SK-N-SH treated with all-trans-retinoic acid at 6 μM for 48 hours (cell line): Measurements from ENCODE around the gene WDR20.
"Not testable (repeated sequence)": the region's sequence is repeated elsewhere in the genome, so short reads cannot be mapped to it uniquely, and the experiment has no call there.

Source experiments
- ATAC-seq: fragments of 200-7000 bp; cut with Tn5 transposase; 3 replicates; pipeline ENCODE4 v1.9.1; 2020; ENCODE audit warnings: mild to moderate bottlenecking, moderate library complexity
- ARNTL ChIP-seq: fragments of 450-650 bp; formaldehyde crosslinking; IDR thresholded peaks from 2 replicates; pipeline ENCODE4 v1.5.0; 2020; ENCODE audit warnings: low read depth, mild to moderate bottlenecking, moderate library complexity, borderline replicate concordance
- BACH2 ChIP-seq: fragments of 250-450 bp; sonication (Bioruptor Pico); IDR thresholded peaks from 2 replicates; pipeline ENCODE4 v1.9.0; 2021; ENCODE audit warnings: mild to moderate bottlenecking, borderline replicate concordance
- CSDC2 ChIP-seq: fragments of 250-450 bp; sonication (Bioruptor Pico); IDR thresholded peaks from 2 replicates; pipeline ENCODE4 v1.5.0; 2020; ENCODE audit warnings: mild to moderate bottlenecking, moderate library complexity
- ESRRG ChIP-seq: fragments of 250-450 bp; sonication (Bioruptor Pico); IDR thresholded peaks from 2 replicates; pipeline ENCODE4 v1.6.1; 2021; ENCODE audit warnings: mild to moderate bottlenecking
- GLIS3 ChIP-seq: fragments of 250-450 bp; sonication (Bioruptor Pico); IDR thresholded peaks from 2 replicates; pipeline ENCODE4 v1.5.0; 2020; ENCODE audit warnings: mild to moderate bottlenecking, moderate library complexity
- ISL1 ChIP-seq: fragments of 250-450 bp; sonication (Bioruptor Pico); IDR thresholded peaks from 2 replicates; pipeline ENCODE4 v2.1.2; 2022; ENCODE audit warnings: mild to moderate bottlenecking, moderate library complexity
- OSR1 ChIP-seq: fragments of 250-450 bp; sonication (Bioruptor Pico); IDR thresholded peaks from 2 replicates; pipeline ENCODE4 v1.8.0; 2022; ENCODE audit warnings: moderate library complexity, mild to moderate bottlenecking, inconsistent platforms
- RARB ChIP-seq: fragments of 250-450 bp; sonication (Bioruptor Pico); IDR thresholded peaks from 2 replicates; pipeline ENCODE4 v1.8.0; 2021; ENCODE audit warnings: mild to moderate bottlenecking, moderate library complexity
- SNAI2 ChIP-seq: fragments of 250-450 bp; sonication (Bioruptor Pico); IDR thresholded peaks from 2 replicates; pipeline ENCODE4 v1.5.0; 2020; ENCODE audit warnings: mild to moderate bottlenecking, moderate library complexity
- TCF4 ChIP-seq: fragments of 250-450 bp; sonication (Bioruptor Pico); IDR thresholded peaks from 2 replicates; pipeline ENCODE4 v1.8.0; 2021; ENCODE audit warnings: mild to moderate bottlenecking, moderate library complexity, borderline replicate concordance
- TOX ChIP-seq: fragments of 250-450 bp; sonication (Bioruptor Pico); IDR thresholded peaks from 2 replicates; pipeline ENCODE4 v1.8.0; 2021; ENCODE audit warnings: mild to moderate bottlenecking, moderate library complexity, borderline replicate concordance
- ZC3H10 ChIP-seq: fragments of 250-450 bp; sonication (Bioruptor Pico); IDR thresholded peaks from 2 replicates; pipeline ENCODE4 v1.5.1; 2021; ENCODE audit warnings: mild to moderate bottlenecking, moderate library complexity
- ZFP3 ChIP-seq: fragments of 250-450 bp; sonication (Bioruptor Pico); IDR thresholded peaks from 2 replicates; pipeline ENCODE4 v1.5.0; 2020; ENCODE audit warnings: mild to moderate bottlenecking, moderate library complexity
- ZFP30 ChIP-seq: fragments of 450-650 bp; formaldehyde crosslinking; IDR thresholded peaks from 2 replicates; pipeline ENCODE4 v1.5.0; 2022; ENCODE audit warnings: mild to moderate bottlenecking, moderate library complexity
- ZNF565 ChIP-seq: fragments of 450-650 bp; formaldehyde crosslinking; conservative IDR thresholded peaks from 2 replicates; pipeline ENCODE4 v1.5.0; 2020; ENCODE audit warnings: low read depth, mild to moderate bottlenecking, moderate library complexity
- ZNF70 ChIP-seq: fragments of 450-650 bp; formaldehyde crosslinking; IDR thresholded peaks from 2 replicates; pipeline ENCODE4 v1.5.0; 2020; ENCODE audit warnings: mild to moderate bottlenecking, moderate library complexity
- ZNF8 ChIP-seq: fragments of 450-650 bp; formaldehyde crosslinking; IDR thresholded peaks from 2 replicates; pipeline ENCODE4 v1.5.0; 2020; ENCODE audit warnings: mild to moderate bottlenecking, moderate library complexity
- TF ChIP-seq, protein P1 (sequence below): fragments of 250-450 bp; sonication (Bioruptor Pico); IDR thresholded peaks from 2 replicates; pipeline ENCODE4 v1.8.0; 2021; ENCODE audit warnings: low read depth, mild to moderate bottlenecking, moderate library complexity, borderline replicate concordance
- TF ChIP-seq, protein P2 (sequence below): fragments of 250-450 bp; sonication (Bioruptor Pico); IDR thresholded peaks from 2 replicates; pipeline ENCODE4 v1.8.0; 2020; ENCODE audit warnings: mild to moderate bottlenecking, moderate library complexity, borderline replicate concordance
- TF ChIP-seq, protein P3 (sequence below): fragments of 250-450 bp; sonication (Bioruptor Pico); IDR thresholded peaks from 2 replicates; pipeline ENCODE4 v1.5.1; 2020; ENCODE audit warnings: low read depth, mild to moderate bottlenecking, moderate library complexity
- TF ChIP-seq, protein P4 (sequence below): fragments of 250-450 bp; sonication (Bioruptor Pico); IDR thresholded peaks from 2 replicates; pipeline ENCODE4 v1.5.0; 2020; ENCODE audit warnings: mild to moderate bottlenecking, moderate library complexity

The WDR20 gene

DNA sequence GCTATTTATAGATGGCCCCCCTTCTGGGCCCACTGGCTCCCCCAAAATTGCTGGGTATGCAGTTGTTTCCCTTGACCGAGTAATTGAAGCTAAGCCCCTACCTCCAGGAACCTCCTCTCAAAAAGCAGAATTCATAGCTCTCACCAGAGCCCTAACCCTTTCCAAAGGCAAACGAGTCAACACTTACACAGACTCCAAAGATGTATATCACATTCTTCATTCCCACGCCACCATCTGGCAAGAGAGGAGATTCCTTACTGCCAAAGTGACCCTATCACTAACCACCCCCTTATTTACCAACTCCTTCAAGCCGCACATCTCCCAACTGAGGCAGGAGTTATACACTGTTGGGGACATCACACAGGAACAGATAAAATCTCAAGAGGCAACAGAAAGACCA, 98.4 kb downstream of the WDR20 start (continued):
- TF ChIP-seq ESRRG (CRISPR knock-in tag) (no peak), SNAI2 (CRISPR knock-in tag) (no peak), ZNF70 (CRISPR knock-in tag) (no peak), TCF4 (CRISPR knock-in tag) (no peak)

DNA sequence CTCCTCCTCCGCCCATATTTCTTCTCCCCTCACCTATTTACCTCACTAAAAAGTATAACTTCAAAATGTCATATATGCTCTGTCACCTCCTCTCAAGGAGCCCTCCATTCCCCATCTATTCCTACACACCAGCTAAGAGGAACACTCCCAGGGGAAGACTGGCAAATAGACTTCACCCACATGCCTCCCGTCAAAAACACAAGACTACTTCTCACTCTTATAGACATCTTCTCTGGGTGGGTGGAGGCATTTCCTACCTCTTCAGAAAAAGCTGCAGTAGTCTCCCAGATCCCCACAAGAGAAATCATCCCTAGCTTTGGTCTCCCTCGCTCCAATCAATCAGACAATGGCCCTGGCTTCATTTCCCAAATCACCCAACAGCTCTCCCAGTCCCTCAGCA, 99.1 kb downstream of the WDR20 start:
- ATAC-seq = no peak

DNA sequence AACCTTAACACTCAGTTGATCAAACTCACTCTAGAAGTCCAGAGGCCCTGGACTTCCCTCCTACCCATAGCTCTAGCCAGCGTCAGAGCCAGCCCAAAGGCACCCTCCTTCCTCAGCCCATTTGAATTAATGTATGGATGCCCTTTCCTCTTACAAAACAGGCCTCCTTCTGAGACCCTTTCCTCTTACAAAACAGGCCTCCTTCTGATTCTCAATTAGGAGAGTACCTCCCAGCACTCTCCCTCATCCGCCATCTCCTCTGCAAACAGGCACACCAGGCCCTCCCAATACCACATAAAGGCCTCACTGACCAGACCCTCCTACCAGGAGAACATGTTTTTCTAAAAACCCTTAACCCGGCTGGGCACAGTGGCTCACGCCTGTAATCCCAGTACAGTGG, 99.5 kb downstream of the WDR20 start:
- no peak for ATAC-seq
- no peak for TF ChIP-seq TCF4 (CRISPR knock-in tag)
- TF ChIP-seq ZNF8 (CRISPR knock-in tag) = no peak
- no peak for TF ChIP-seq ZFP30 (CRISPR knock-in tag)
- TF ChIP-seq TOX = no peak
- no peak for TF ChIP-seq SNAI2 (CRISPR knock-in tag)
- TF ChIP-seq ZFP3 (CRISPR knock-in tag) = no peak
- no peak for TF ChIP-seq ARNTL (CRISPR knock-in tag)
- TF ChIP-seq GLIS3 (CRISPR knock-in tag) = no peak

More for the DNA sequence above, 99.1 kb downstream of the WDR20 start:
- TF ChIP-seq ZFP3 (CRISPR knock-in tag) (no peak), ZNF70 (CRISPR knock-in tag) (no peak), ARNTL (CRISPR knock-in tag) (no peak), ZNF8 (CRISPR knock-in tag) (no peak), ZFP30 (CRISPR knock-in tag) (no peak), GLIS3 (CRISPR knock-in tag) (no peak), ESRRG (CRISPR knock-in tag) (no peak), OSR1 (CRISPR knock-in tag) (no peak), CSDC2 (no peak), ISL1 (CRISPR knock-in tag) (no peak)
- TF ChIP-seq, protein P1, sequence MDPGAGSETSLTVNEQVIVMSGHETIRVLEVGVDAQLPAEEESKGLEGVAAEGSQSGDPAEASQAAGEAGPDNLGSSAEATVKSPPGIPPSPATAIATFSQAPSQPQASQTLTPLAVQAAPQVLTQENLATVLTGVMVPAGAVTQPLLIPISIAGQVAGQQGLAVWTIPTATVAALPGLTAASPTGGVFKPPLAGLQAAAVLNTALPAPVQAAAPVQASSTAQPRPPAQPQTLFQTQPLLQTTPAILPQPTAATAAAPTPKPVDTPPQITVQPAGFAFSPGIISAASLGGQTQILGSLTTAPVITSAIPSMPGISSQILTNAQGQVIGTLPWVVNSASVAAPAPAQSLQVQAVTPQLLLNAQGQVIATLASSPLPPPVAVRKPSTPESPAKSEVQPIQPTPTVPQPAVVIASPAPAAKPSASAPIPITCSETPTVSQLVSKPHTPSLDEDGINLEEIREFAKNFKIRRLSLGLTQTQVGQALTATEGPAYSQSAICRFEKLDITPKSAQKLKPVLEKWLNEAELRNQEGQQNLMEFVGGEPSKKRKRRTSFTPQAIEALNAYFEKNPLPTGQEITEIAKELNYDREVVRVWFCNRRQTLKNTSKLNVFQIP = no peak
- TF ChIP-seq, protein P2, sequence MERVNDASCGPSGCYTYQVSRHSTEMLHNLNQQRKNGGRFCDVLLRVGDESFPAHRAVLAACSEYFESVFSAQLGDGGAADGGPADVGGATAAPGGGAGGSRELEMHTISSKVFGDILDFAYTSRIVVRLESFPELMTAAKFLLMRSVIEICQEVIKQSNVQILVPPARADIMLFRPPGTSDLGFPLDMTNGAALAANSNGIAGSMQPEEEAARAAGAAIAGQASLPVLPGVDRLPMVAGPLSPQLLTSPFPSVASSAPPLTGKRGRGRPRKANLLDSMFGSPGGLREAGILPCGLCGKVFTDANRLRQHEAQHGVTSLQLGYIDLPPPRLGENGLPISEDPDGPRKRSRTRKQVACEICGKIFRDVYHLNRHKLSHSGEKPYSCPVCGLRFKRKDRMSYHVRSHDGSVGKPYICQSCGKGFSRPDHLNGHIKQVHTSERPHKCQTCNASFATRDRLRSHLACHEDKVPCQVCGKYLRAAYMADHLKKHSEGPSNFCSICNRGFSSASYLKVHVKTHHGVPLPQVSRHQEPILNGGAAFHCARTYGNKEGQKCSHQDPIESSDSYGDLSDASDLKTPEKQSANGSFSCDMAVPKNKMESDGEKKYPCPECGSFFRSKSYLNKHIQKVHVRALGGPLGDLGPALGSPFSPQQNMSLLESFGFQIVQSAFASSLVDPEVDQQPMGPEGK = no peak
- TF ChIP-seq, protein P3, sequence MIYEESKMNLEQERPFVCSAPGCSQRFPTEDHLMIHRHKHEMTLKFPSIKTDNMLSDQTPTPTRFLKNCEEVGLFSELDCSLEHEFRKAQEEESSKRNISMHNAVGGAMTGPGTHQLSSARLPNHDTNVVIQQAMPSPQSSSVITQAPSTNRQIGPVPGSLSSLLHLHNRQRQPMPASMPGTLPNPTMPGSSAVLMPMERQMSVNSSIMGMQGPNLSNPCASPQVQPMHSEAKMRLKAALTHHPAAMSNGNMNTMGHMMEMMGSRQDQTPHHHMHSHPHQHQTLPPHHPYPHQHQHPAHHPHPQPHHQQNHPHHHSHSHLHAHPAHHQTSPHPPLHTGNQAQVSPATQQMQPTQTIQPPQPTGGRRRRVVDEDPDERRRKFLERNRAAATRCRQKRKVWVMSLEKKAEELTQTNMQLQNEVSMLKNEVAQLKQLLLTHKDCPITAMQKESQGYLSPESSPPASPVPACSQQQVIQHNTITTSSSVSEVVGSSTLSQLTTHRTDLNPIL (CRISPR knock-in tag) = no peak

DNA sequence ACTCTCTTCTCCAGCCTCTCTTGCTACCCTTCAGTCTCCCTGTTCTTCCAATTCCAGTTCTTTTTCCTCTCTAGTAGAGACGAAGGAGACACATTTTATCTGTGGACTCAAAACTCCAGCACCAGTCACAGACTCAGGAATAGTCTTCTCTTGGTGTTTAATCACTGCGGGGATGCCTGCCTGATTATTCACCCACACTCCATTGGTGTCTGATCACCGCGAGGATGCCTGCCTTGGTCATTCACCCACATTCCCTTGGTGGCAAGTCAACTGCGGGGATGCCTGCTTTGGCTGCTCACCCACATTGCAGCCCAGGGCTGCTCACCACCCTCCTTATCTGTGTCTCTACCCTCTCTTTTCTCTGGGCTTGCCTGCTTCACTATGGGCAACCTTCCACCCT, 100.8 kb downstream of the WDR20 start:
- ATAC-seq = not testable (repeated sequence)

DNA sequence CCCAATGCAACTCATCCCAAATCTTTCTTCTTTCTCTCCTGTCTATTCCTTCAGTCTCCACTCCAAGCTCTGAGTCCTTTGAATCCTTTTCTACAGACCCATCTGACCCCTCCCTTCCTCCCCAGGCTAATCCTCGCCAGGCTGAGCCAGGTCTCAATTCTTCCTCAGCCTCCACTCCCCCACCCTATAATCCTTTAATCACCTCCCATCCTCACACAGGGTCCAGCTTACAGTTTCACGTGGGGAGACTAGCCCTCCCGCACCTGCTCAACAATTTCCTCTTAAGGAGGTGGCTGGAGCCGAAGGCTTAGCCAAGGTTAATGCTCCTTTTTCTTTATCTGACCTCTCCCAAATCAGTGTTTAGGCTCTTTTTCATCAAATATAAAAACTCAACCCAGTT, 101.5 kb downstream of the WDR20 start:
- no peak for ATAC-seq
- TF ChIP-seq, protein P4, sequence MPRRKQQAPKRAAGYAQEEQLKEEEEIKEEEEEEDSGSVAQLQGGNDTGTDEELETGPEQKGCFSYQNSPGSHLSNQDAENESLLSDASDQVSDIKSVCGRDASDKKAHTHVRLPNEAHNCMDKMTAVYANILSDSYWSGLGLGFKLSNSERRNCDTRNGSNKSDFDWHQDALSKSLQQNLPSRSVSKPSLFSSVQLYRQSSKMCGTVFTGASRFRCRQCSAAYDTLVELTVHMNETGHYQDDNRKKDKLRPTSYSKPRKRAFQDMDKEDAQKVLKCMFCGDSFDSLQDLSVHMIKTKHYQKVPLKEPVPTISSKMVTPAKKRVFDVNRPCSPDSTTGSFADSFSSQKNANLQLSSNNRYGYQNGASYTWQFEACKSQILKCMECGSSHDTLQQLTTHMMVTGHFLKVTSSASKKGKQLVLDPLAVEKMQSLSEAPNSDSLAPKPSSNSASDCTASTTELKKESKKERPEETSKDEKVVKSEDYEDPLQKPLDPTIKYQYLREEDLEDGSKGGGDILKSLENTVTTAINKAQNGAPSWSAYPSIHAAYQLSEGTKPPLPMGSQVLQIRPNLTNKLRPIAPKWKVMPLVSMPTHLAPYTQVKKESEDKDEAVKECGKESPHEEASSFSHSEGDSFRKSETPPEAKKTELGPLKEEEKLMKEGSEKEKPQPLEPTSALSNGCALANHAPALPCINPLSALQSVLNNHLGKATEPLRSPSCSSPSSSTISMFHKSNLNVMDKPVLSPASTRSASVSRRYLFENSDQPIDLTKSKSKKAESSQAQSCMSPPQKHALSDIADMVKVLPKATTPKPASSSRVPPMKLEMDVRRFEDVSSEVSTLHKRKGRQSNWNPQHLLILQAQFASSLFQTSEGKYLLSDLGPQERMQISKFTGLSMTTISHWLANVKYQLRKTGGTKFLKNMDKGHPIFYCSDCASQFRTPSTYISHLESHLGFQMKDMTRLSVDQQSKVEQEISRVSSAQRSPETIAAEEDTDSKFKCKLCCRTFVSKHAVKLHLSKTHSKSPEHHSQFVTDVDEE (CRISPR knock-in tag) = no peak
- TF ChIP-seq, protein P1 = no peak
- TF ChIP-seq ZNF565 (no peak), ZC3H10 (no peak), TCF4 (CRISPR knock-in tag) (no peak), ZFP30 (CRISPR knock-in tag) (no peak), OSR1 (CRISPR knock-in tag) (no peak), GLIS3 (CRISPR knock-in tag) (no peak), ZNF8 (CRISPR knock-in tag) (no peak), SNAI2 (CRISPR knock-in tag) (no peak), BACH2 (CRISPR knock-in tag) (no peak), ZNF70 (CRISPR knock-in tag) (no peak), ZFP3 (CRISPR knock-in tag) (no peak), RARB (CRISPR knock-in tag) (no peak), ESRRG (CRISPR knock-in tag) (no peak)
- TF ChIP-seq, protein P2 = no peak
- TF ChIP-seq, protein P3 (CRISPR knock-in tag) = no peak
